Panc1 (cell line): ENCODE data around the gene PAPPA. TPM values are rescaled to one million over a fixed set of nuclear protein-coding genes. Genes with fewer than 3 reads are reported as not detected.

Source experiments
- ATAC-seq: fragments of 200-7000 bp; cut with Tn5 transposase; 2 replicates; pipeline ENCODE4 v1.9.1; 2020; ENCODE audit warnings: mild to moderate bottlenecking, moderate library complexity
- BruUV-seq: library from RNA; stranded (reverse); fragments of 400-500 nt; replicated peaks from 2 replicates; lab custom pipeline; 2021; lab: Mats Ljungman, UMichigan
- CTCF ChIA-PET: fragments of 300-600 bp; sonication (Branson Sonifier 250); formaldehyde crosslinking; loops from one replicate; lab custom pipeline; 2022; ENCODE audit warnings: antibody characterized with exemption; lab: Charles Lee
- POLR2A ChIA-PET: fragments of 300-600 bp; sonication (Branson Sonifier 250); formaldehyde crosslinking; loops from one replicate; lab custom pipeline; 2022; ENCODE audit warnings: antibody characterized with exemption; lab: Charles Lee
- DNase-seq: peaks from one replicate; pipeline ENCODE4 v3.0.0-alpha.2; 2010; ENCODE audit warnings: low read depth, low spot score
- H3K27ac ChIP-seq: 2 replicates; pipeline ENCODE4 v1.5.1; 2011; ENCODE audit warnings: mild to moderate bottlenecking, low read length, inconsistent platforms
- H3K27me3 ChIP-seq: fragments of 200-500 bp; sonication (Bioruptor generic); 2 replicates; pipeline ENCODE4 v1.6.0; 2014; ENCODE audit warnings: low read length, inconsistent platforms; ENCODE audit not compliant: control insufficient read depth, insufficient read depth
- H3K36me3 ChIP-seq: fragments of 200-500 bp; sonication (Bioruptor generic); 2 replicates; pipeline ENCODE4 v1.5.1; 2014; ENCODE audit warnings: inconsistent platforms, mild to moderate bottlenecking, low read length, moderate library complexity; ENCODE audit not compliant: control insufficient read depth, insufficient read depth
- H3K4me1 ChIP-seq: 2 replicates; pipeline ENCODE4 v1.5.1; 2011; ENCODE audit warnings: inconsistent platforms, mild to moderate bottlenecking, low read length, moderate library complexity; ENCODE audit not compliant: control insufficient read depth, insufficient read depth
- H3K4me3 ChIP-seq, 2 experiments: 2 replicates each; pipeline ENCODE4 v1.5.1; 2011 to 2012; ENCODE audit warnings: low read depth in 2 of 2, low read length in 2 of 2, mild to moderate bottlenecking in 2 of 2, inconsistent platforms in 1 of 2, moderate library complexity in 1 of 2
- H3K9me3 ChIP-seq: fragments of 200-500 bp; sonication (Bioruptor generic); 2 replicates; pipeline ENCODE4 v1.5.1; 2014; ENCODE audit warnings: low read depth, mild to moderate bottlenecking, inconsistent platforms, low read length, moderate library complexity; ENCODE audit not compliant: control insufficient read depth, insufficient read depth
- POLR2AphosphoS5 ChIP-seq: IDR thresholded peaks from 2 replicates; pipeline ENCODE4 v1.6.1; 2012; ENCODE audit warnings: mild to moderate bottlenecking, low read depth, low read length, moderate library complexity
- SIN3A ChIP-seq: IDR thresholded peaks from 2 replicates; pipeline ENCODE4 v1.6.1; 2012; ENCODE audit warnings: low read depth, mild to moderate bottlenecking, low read length, moderate library complexity, borderline replicate concordance; ENCODE audit not compliant: insufficient read depth
- TCF7L2 ChIP-seq: IDR thresholded peaks from 2 replicates; pipeline ENCODE4 v1.6.1; 2011; ENCODE audit warnings: mild to moderate bottlenecking, low read depth, low read length, inconsistent platforms
- in situ Hi-C: cut with HindIII; loops from 2 replicates; pipeline ENCODE4 v1.10.0; 2016; ENCODE audit warnings: low sequenced_read_pairs, low pct_unique_long_range_greater_than_20kb
- intact Hi-C: fragments of 100-400 bp; cut with micrococcal nuclease; formaldehyde crosslinking; loops from one replicate; pipeline ENCODE4 v1.10.0; 2022; ENCODE audit not compliant: unreplicated experiment
- total RNA-seq: library from RNA; stranded (reverse); gene quantifications from one replicate; pipeline ENCODE4 v1.2.1, GENCODE V29; 2021; ENCODE audit not compliant: unreplicated experiment
- TF ChIP-seq, protein P1 (sequence below), 2 experiments: IDR thresholded peaks; 2 replicates each; pipeline ENCODE4 v1.6.1; 2011 to 2012; ENCODE audit warnings: low read depth in 2 of 2, control low read depth in 1 of 2, low read length in 1 of 2, mild to moderate bottlenecking in 1 of 2, moderate library complexity in 1 of 2; ENCODE audit not compliant: insufficient read depth in 1 of 2
- TF ChIP-seq, protein P2 (sequence below): fragments of 450-650 bp; IDR thresholded peaks from 2 replicates; pipeline ENCODE4 v1.5.1; 2017; ENCODE audit warnings: mild to moderate bottlenecking

Gene PAPPA
- total RNA-seq, 1 experiment from 2014 or later, result 1.2 TPM

DNA sequence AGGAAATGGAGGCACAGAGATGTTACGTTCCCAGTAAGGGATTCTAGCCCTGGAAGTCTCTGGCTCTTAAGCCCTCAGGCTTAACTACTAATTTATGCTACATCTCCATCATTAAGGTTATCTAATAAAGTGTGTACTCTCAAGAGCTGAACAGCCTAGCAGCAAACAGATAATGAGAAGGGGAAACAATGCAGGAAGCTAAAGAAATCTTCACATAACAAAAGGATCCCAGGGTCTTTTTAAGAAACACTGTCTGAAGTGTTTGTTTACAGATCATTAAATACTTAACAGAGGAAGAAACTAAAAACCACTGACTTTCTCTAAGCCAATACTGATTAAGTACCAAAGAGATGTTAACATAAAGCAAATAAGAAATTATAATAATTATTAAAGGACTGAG lies 129.0 kb downstream of the PAPPA start:
- H3K4me1 ChIP-seq, result no peaks in the 10 kb centered on the region
- H3K27ac ChIP-seq, result no peak overlapping the region
- ChIA-PET CTCF (no interaction called here), POLR2A (no interaction called here)
- no peaks in the 10 kb centered on the region for H3K27me3 ChIP-seq
- no peak for ATAC-seq
- DNase-seq, result no peak
- BruUV-seq, result no TSS peak
- H3K9me3 ChIP-seq, result no peaks in the 10 kb centered on the region
- intact Hi-C loops, result no loop called here
- no peaks in the 10 kb centered on the region for H3K36me3 ChIP-seq
- in situ Hi-C loops, result no loop called here
- TF ChIP-seq SIN3A, result no peak
- TF ChIP-seq TCF7L2, result no peak
- TF ChIP-seq, protein P1, sequence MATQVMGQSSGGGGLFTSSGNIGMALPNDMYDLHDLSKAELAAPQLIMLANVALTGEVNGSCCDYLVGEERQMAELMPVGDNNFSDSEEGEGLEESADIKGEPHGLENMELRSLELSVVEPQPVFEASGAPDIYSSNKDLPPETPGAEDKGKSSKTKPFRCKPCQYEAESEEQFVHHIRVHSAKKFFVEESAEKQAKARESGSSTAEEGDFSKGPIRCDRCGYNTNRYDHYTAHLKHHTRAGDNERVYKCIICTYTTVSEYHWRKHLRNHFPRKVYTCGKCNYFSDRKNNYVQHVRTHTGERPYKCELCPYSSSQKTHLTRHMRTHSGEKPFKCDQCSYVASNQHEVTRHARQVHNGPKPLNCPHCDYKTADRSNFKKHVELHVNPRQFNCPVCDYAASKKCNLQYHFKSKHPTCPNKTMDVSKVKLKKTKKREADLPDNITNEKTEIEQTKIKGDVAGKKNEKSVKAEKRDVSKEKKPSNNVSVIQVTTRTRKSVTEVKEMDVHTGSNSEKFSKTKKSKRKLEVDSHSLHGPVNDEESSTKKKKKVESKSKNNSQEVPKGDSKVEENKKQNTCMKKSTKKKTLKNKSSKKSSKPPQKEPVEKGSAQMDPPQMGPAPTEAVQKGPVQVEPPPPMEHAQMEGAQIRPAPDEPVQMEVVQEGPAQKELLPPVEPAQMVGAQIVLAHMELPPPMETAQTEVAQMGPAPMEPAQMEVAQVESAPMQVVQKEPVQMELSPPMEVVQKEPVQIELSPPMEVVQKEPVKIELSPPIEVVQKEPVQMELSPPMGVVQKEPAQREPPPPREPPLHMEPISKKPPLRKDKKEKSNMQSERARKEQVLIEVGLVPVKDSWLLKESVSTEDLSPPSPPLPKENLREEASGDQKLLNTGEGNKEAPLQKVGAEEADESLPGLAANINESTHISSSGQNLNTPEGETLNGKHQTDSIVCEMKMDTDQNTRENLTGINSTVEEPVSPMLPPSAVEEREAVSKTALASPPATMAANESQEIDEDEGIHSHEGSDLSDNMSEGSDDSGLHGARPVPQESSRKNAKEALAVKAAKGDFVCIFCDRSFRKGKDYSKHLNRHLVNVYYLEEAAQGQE (IDR thresholded peaks at IDR 0.05; ENCODE audit: insufficient read depth in 1 of 2, low read depth in 2 of 2, low read length in 1 of 2), result no peak
- TF ChIP-seq, protein P2, sequence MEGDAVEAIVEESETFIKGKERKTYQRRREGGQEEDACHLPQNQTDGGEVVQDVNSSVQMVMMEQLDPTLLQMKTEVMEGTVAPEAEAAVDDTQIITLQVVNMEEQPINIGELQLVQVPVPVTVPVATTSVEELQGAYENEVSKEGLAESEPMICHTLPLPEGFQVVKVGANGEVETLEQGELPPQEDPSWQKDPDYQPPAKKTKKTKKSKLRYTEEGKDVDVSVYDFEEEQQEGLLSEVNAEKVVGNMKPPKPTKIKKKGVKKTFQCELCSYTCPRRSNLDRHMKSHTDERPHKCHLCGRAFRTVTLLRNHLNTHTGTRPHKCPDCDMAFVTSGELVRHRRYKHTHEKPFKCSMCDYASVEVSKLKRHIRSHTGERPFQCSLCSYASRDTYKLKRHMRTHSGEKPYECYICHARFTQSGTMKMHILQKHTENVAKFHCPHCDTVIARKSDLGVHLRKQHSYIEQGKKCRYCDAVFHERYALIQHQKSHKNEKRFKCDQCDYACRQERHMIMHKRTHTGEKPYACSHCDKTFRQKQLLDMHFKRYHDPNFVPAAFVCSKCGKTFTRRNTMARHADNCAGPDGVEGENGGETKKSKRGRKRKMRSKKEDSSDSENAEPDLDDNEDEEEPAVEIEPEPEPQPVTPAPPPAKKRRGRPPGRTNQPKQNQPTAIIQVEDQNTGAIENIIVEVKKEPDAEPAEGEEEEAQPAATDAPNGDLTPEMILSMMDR, result no peak
- no peak for TF ChIP-seq POLR2AphosphoS5
- H3K4me3 ChIP-seq, result no peak overlapping the region

DNA sequence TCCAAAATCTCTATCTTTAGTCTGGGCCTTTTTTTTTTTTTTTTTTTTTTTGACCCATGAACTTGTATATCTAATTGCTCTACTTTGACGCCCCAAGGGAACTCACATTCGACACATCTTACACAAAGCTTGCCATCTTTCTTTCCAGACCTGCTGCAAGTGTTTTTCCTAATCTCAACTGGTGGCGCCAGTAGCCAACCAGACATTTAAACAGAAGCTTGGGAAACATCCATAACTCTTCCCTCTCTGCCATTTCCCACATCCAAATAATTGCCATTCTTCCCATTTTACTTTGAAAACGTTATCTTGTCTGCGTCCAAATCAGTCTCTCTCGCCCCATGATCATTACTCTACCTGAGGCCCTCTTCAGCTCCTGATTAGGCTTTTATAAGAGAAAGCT lies 130.9 kb downstream of the PAPPA start:
- DNase-seq, result no peak
- intact Hi-C loops (no loop called here), in situ Hi-C loops (no loop called here)
- no peaks in the 10 kb centered on the region for H3K27me3 ChIP-seq
- H3K4me1 ChIP-seq, result no peaks in the 10 kb centered on the region
- no peak for ATAC-seq
- ChIA-PET POLR2A (no interaction called here), CTCF (no interaction called here)
- BruUV-seq, result no TSS peak
- H3K27ac ChIP-seq, result no peak overlapping the region
- TF ChIP-seq, protein P2, result no peak
- no peaks in the 10 kb centered on the region for H3K9me3 ChIP-seq
- H3K4me3 ChIP-seq, result no peak overlapping the region
- H3K36me3 ChIP-seq, result no peaks in the 10 kb centered on the region

DNA sequence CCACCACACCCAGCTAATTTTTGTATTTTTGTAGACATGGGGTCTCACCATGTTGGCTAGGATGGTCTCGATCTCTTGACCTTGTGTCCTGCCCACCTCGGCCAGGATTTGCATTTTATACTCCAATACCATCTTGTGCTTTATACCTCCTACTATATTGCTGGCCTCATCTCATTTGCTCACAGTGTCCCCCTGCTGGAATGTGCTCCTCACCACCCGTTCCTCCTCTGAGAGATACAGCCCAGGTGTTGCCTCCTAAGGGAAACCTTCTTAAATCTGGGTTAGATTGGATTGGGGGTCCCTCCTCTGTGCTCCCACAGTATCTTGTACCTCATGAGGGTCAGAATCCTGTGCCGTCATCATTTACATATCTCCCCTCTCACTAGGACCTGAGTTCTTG lies 131.7 kb downstream of the PAPPA start:
- Histone ChIP-seq H3K27me3 (no peaks in the 10 kb centered on the region), H3K4me1 (no peaks in the 10 kb centered on the region), H3K9me3 (no peaks in the 10 kb centered on the region), H3K4me3 (no peak overlapping the region), H3K36me3 (no peaks in the 10 kb centered on the region), H3K27ac (no peak overlapping the region)
- TF ChIP-seq POLR2AphosphoS5 (no peak), TCF7L2 (no peak), SIN3A (no peak)
- TF ChIP-seq, protein P2, result no peak
- TF ChIP-seq, protein P1 (IDR thresholded peaks at IDR 0.05; ENCODE audit: insufficient read depth in 1 of 2, low read depth in 2 of 2, low read length in 1 of 2), result no peak
- DNase-seq, result no peak
- CTCF ChIA-PET, result no interaction called here
- no TSS peak for BruUV-seq
- POLR2A ChIA-PET, result no interaction called here
- in situ Hi-C loops, result no loop called here
- ATAC-seq, result no peak
- intact Hi-C loops, result no loop called here
